ENCODE measurements around the gene KDM4C. TPM values are rescaled to one million over a fixed set of nuclear protein-coding genes. Genes with fewer than 3 reads are reported as not detected.

The KDM4C gene
- total and polyA plus RNA-seq, 2 of the 13 experiments (the other 11 are each of a cell fraction or from before 2014, with no cell fraction given) = 19.4 to 23.6 TPM

DNA sequence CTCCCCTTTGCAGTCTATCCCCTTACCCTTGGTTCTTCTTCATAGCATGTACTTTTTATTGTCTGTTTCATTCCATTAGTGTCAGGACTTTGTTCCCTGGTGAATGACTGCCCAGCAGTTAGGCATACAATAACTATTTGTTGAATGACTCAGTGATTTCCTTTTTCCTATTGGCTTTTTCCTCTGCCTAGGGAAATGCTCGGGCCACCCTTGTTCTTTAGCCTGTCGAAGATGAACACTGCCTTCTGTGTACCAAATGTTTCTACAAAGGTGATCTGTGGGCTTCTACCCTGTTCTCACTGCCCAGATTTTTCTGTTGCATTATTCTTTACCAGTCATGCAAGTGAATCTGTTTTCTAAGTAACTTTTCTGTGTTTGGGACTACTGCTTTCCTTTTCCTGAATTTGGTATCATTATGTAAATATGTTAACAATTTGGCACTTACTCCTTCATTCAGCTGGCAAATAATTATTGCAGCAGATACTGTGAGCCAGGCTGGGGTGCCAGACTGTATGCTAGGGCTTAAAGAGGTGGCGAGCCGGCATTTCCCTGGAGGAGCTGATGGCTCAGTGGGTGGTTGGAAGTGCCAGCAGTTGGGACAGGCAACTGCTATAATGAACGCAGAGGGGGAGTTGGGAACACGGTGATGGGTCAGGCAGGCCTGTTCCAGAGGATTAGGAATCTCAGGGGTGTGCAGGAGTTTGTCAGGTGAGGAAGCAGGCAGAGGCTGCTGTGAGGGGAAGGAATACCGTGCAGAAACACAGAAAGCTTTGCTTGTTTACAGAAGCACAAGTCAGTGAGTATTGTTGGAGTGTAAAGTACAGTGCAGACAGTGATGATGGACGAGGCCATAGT is 30.6 kb downstream of the KDM4C start (continued):
- no peak for TF ChIP-seq ATF1 (CRISPR knock-in tag; IDR thresholded peaks at IDR 0.05)
- no peak for TF ChIP-seq BATF2 (CRISPR knock-in tag; IDR thresholded peaks at IDR 0.05)
- no peak for TF ChIP-seq ZMYM4 (CRISPR knock-in tag; IDR thresholded peaks at IDR 0.05)
- no peak for TF ChIP-seq RFX1 (IDR thresholded peaks at IDR 0.05)
- TF ChIP-seq TRIM24 (CRISPR knock-in tag; IDR thresholded peaks at IDR 0.05) = no peak
- peak; percentile 42 for TF ChIP-seq THRA (CRISPR knock-in tag; IDR thresholded peaks at IDR 0.05; ENCODE audit: borderline replicate concordance)
- no peak for TF ChIP-seq PAF1 (CRISPR knock-in tag; IDR thresholded peaks at IDR 0.05)
- TF ChIP-seq, protein P1, sequence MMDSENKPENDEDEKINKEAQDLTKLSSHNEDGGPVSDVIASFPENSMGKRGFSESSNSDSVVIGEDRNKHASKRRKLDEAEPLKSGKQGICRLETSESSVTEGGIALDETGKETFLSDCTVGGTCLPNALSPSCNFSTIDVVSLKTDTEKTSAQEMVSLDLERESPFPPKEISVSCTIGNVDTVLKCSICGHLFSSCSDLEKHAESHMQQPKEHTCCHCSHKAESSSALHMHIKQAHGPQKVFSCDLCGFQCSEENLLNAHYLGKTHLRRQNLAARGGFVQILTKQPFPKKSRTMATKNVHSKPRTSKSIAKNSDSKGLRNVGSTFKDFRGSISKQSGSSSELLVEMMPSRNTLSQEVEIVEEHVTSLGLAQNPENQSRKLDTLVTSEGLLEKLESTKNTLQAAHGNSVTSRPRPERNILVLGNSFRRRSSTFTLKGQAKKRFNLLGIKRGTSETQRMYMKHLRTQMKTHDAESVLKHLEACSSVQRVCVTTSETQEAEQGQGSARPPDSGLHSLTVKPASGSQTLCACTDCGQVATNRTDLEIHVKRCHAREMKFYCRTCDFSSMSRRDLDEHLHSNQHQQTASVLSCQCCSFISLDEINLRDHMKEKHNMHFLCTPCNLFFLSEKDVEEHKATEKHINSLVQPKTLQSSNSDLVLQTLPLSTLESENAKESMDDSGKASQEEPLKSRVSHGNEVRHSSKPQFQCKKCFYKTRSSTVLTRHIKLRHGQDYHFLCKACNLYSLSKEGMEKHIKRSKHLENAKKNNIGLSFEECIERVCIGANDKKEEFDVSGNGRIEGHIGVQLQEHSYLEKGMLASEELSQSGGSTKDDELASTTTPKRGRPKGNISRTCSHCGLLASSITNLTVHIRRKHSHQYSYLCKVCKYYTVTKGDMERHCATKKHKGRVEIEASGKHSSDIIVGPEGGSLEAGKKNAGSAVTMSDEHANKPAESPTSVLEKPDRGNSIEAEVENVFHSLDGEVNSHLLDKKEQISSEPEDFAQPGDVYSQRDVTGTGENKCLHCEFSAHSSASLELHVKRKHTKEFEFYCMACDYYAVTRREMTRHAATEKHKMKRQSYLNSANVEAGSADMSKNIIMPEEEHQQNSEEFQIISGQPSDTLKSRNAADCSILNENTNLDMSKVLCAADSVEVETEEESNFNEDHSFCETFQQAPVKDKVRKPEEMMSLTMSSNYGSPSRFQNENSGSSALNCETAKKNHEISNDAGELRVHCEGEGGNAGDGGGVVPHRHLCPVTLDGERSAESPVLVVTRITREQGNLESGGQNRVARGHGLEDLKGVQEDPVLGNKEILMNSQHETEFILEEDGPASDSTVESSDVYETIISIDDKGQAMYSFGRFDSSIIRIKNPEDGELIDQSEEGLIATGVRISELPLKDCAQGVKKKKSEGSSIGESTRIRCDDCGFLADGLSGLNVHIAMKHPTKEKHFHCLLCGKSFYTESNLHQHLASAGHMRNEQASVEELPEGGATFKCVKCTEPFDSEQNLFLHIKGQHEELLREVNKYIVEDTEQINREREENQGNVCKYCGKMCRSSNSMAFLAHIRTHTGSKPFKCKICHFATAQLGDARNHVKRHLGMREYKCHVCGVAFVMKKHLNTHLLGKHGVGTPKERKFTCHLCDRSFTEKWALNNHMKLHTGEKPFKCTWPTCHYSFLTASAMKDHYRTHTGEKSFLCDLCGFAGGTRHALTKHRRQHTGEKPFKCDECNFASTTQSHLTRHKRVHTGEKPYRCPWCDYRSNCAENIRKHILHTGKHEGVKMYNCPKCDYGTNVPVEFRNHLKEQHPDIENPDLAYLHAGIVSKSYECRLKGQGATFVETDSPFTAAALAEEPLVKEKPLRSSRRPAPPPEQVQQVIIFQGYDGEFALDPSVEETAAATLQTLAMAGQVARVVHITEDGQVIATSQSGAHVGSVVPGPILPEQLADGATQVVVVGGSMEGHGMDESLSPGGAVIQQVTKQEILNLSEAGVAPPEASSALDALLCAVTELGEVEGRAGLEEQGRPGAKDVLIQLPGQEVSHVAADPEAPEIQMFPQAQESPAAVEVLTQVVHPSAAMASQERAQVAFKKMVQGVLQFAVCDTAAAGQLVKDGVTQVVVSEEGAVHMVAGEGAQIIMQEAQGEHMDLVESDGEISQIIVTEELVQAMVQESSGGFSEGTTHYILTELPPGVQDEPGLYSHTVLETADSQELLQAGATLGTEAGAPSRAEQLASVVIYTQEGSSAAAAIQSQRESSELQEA (CRISPR knock-in tag; IDR thresholded peaks at IDR 0.05; ENCODE audit: not compliant biosample characterization) = peak; percentile 49
- no peak for TF ChIP-seq ZNF512 (CRISPR knock-in tag; IDR thresholded peaks at IDR 0.05)
- TF ChIP-seq ZBTB2 (CRISPR knock-in tag; IDR thresholded peaks at IDR 0.05; ENCODE audit: low read depth) = no peak
- TF ChIP-seq ZNF792 (CRISPR knock-in tag; IDR thresholded peaks at IDR 0.05) = no peak
- TF ChIP-seq IKZF4 (CRISPR knock-in tag; IDR thresholded peaks at IDR 0.05; ENCODE audit: borderline replicate concordance, low read depth, not compliant biosample characterization) = no peak
- TF ChIP-seq DNMT3B (CRISPR knock-in tag; conservative IDR thresholded peaks at IDR 0.05) = no peak
- TF ChIP-seq MTA3 (CRISPR knock-in tag; IDR thresholded peaks at IDR 0.05) = no peak
- TF ChIP-seq MED1 (CRISPR knock-in tag; IDR thresholded peaks at IDR 0.05) = peak; percentile 60
- TF ChIP-seq CBX1 (IDR thresholded peaks at IDR 0.05; ENCODE audit: low read depth) = no peak
